HG03378 (cell line): ENCODE measurements around the gene NFE2L2.
"Not testable (repeated sequence)": the region's sequence is repeated elsewhere in the genome, so short reads cannot be mapped to it uniquely, and the experiment has no call there.

Source experiments
- ATAC-seq: cut with Tn5 transposase; IDR thresholded peaks from one replicate; pipeline ENCODE4 v1.9.1; 2021; ENCODE audit warnings: mild to moderate bottlenecking, moderate library complexity; ENCODE audit not compliant: unreplicated experiment

The NFE2L2 gene

GRCh38 chr2:177264693-177265587 lies at the start of gene NFE2L2:
TSS of gene NFE2L2 (minus strand) at chr2:177264727. CDS start at chr2:177264576, 151 bp downstream.
- peak; percentile 42 for ATAC-seq

GRCh38 chr2:177314194-177314593 lies 49.7 kb upstream of the NFE2L2 start:
- ATAC-seq, result no peak

GRCh38 chr2:177313162-177313781 lies 48.7 kb upstream of the NFE2L2 start:
- no peak for ATAC-seq

- ATAC-seq, result no peak
These were observed 48.0 kb upstream of the NFE2L2 start for GRCh38 chr2:177312562-177312961.

- ATAC-seq, result not testable (repeated sequence)
These were observed 45.3 kb upstream of the NFE2L2 start for GRCh38 chr2:177309672-177310309.

GRCh38 chr2:177306550-177306949 lies 42.0 kb upstream of the NFE2L2 start:
- no peak for ATAC-seq

GRCh38 chr2:177303939-177304338 lies 39.4 kb upstream of the NFE2L2 start:
- no peak for ATAC-seq

- ATAC-seq, result no peak
These were observed 38.0 kb upstream of the NFE2L2 start for GRCh38 chr2:177302552-177302951.

- ATAC-seq, result no peak
These were observed 33.7 kb upstream of the NFE2L2 start for GRCh38 chr2:177298191-177298590.

GRCh38 chr2:177296040-177296439 lies 31.5 kb upstream of the NFE2L2 start:
- no peak for ATAC-seq

- ATAC-seq, result no peak
These were observed 31.0 kb upstream of the NFE2L2 start for GRCh38 chr2:177295484-177295883.

GRCh38 chr2:177291701-177292100 lies 27.2 kb upstream of the NFE2L2 start:
- ATAC-seq, result no peak

GRCh38 chr2:177289824-177290628 lies 25.5 kb upstream of the NFE2L2 start:
- ATAC-seq, result peak; percentile 77

- ATAC-seq, result no peak
These were observed 23.3 kb upstream of the NFE2L2 start for GRCh38 chr2:177287814-177288213.

- ATAC-seq, result no peak
These were observed 21.6 kb upstream of the NFE2L2 start for GRCh38 chr2:177285892-177286715.

- ATAC-seq, result no peak
These were observed 20.0 kb upstream of the NFE2L2 start for GRCh38 chr2:177284531-177284930.

- no peak for ATAC-seq
These were observed 19.4 kb upstream of the NFE2L2 start for GRCh38 chr2:177283906-177284305.

GRCh38 chr2:177282787-177283572 lies 18.5 kb upstream of the NFE2L2 start:
- no peak for ATAC-seq

- peak; percentile 39 for ATAC-seq
These were observed 17.7 kb upstream of the NFE2L2 start for GRCh38 chr2:177282181-177282641.
